GM19023 (cell line): ENCODE measurements around the gene MARCHF9.
A peak's percentile ranks its signal among the peaks of the same experiment; 100 is the strongest.
"Not testable (repeated sequence)": the region's sequence is repeated elsewhere in the genome, so short reads cannot be mapped to it uniquely, and the experiment has no call there.

Source experiments
- ATAC-seq: cut with Tn5 transposase; IDR thresholded peaks from one replicate; pipeline ENCODE4 v1.9.1; 2021; ENCODE audit warnings: mild to moderate bottlenecking, moderate library complexity; ENCODE audit not compliant: unreplicated experiment

Gene MARCHF9

GRCh38 chr12:57767876-57768275 is 13.0 kb downstream of the MARCHF9 start:
- no peak for ATAC-seq

- no peak for ATAC-seq
Measured at GRCh38 chr12:57769594-57769993, 14.7 kb downstream of the MARCHF9 start.

GRCh38 chr12:57770734-57771133 is 15.8 kb downstream of the MARCHF9 start:
- ATAC-seq: no peak

GRCh38 chr12:57771236-57771872 is 16.5 kb downstream of the MARCHF9 start:
- peak; percentile 67 for ATAC-seq

- peak; percentile 81 for ATAC-seq
Measured at GRCh38 chr12:57771873-57772428, 17.0 kb downstream of the MARCHF9 start, which contains the start of gene METTL1. Gene METTL1, minus strand, starts transcription at chr12:57772105. Its CDS starts 22 bp downstream, at chr12:57772083.

GRCh38 chr12:57772429-57773322 is 17.8 kb downstream of the MARCHF9 start, which contains the start of gene EEF1AKMT3:
Gene EEF1AKMT3, plus strand, starts transcription at chr12:57772614. Its CDS starts 111 bp downstream, at chr12:57772725.
- ATAC-seq: peak; percentile 25

- not testable (repeated sequence) for ATAC-seq
Measured at GRCh38 chr12:57774634-57775033, 19.7 kb downstream of the MARCHF9 start.

- no peak for ATAC-seq
Measured at GRCh38 chr12:57775044-57775443, 20.1 kb downstream of the MARCHF9 start.

- no peak for ATAC-seq
Measured at GRCh38 chr12:57775563-57776246, 20.8 kb downstream of the MARCHF9 start.

- no peak for ATAC-seq
Measured at GRCh38 chr12:57776247-57776587, 21.3 kb downstream of the MARCHF9 start.

GRCh38 chr12:57777367-57777766 is 22.5 kb downstream of the MARCHF9 start:
- no peak for ATAC-seq

GRCh38 chr12:57777911-57778310 is 23.0 kb downstream of the MARCHF9 start:
- no peak for ATAC-seq

GRCh38 chr12:57779736-57780135 is 24.8 kb downstream of the MARCHF9 start:
- ATAC-seq: no peak

- no peak for ATAC-seq
Measured at GRCh38 chr12:57780284-57780897, 25.5 kb downstream of the MARCHF9 start.

GRCh38 chr12:57781244-57781643 is 26.3 kb downstream of the MARCHF9 start:
- ATAC-seq: no peak

- no peak for ATAC-seq
Measured at GRCh38 chr12:57781801-57782200, 26.9 kb downstream of the MARCHF9 start.

GRCh38 chr12:57782243-57782607 is 27.3 kb downstream of the MARCHF9 start:
- ATAC-seq: no peak

GRCh38 chr12:57782608-57783465 is 27.9 kb downstream of the MARCHF9 start, which contains the start of gene TSFM:
Gene TSFM, plus strand, starts transcription at chr12:57782787. Its CDS starts 15 bp downstream, at chr12:57782802.
- peak; percentile 90 for ATAC-seq

GRCh38 chr12:57783466-57783801 is 28.5 kb downstream of the MARCHF9 start:
- no peak for ATAC-seq

GRCh38 chr12:57783861-57784260 is 29.0 kb downstream of the MARCHF9 start:
- ATAC-seq: no peak
